HL-60 (cell line): Measurements from ENCODE around the gene OR5B2.

ENCODE experiments used
- DNase-seq, 2 experiments: peaks; one replicate each; pipeline ENCODE4 v3.0.0-alpha.2; 2010 to 2020; ENCODE audit warnings: low read depth in 1 of 2, low spot score in 1 of 2
- H3K27ac ChIP-seq: fragments of 250-450 bp; sonication (Bioruptor Pico); replicated peaks from 2 replicates; pipeline ENCODE4 v1.5.1; 2020; ENCODE audit warnings: mild to moderate bottlenecking, moderate library complexity
- H3K27me3 ChIP-seq: fragments of 250-450 bp; sonication (Bioruptor Pico); 2 replicates; pipeline ENCODE4 v1.5.1; 2021; ENCODE audit warnings: mild to moderate bottlenecking, moderate library complexity; ENCODE audit not compliant: insufficient read depth, poor library complexity, severe bottlenecking
- H3K4me3 ChIP-seq: replicated peaks from 2 replicates; pipeline ENCODE4 v1.5.1; 2011; ENCODE audit warnings: mild to moderate bottlenecking, control low read depth, low read length; ENCODE audit not compliant: insufficient read depth
- CTCF ChIP-seq: IDR thresholded peaks from one replicate; pipeline ENCODE4 v1.5.1; 2011; ENCODE audit warnings: low read length, control low read depth, inconsistent platforms; ENCODE audit not compliant: insufficient read depth
- GABPA ChIP-seq: IDR thresholded peaks from 2 replicates; pipeline ENCODE4 v1.6.1; 2012; ENCODE audit warnings: low read depth
- POLR2AphosphoS5 ChIP-seq: IDR thresholded peaks from 2 replicates; pipeline ENCODE4 v1.6.1; 2012; ENCODE audit warnings: low read depth
- SPI1 ChIP-seq: IDR thresholded peaks from 2 replicates; pipeline ENCODE4 v1.6.1; 2012; ENCODE audit warnings: low read depth, mild to moderate bottlenecking, borderline replicate concordance
- TF ChIP-seq, protein P1 (sequence below): IDR thresholded peaks from 2 replicates; pipeline ENCODE4 v1.6.1; 2012; ENCODE audit warnings: low read depth; ENCODE audit not compliant: insufficient replicate concordance

OR5B2 gene

GRCh38 chr11:58442136-58442535, 14.2 kb upstream of the OR5B2 start, which contains the start of gene OR5B12:
OR5B12 (minus strand) TSS chr11:58442236; CDS start chr11:58440151, 2,085 bp downstream.
- Histone ChIP-seq H3K27ac (no peak within 1 kb of the TSS), H3K27me3 (no peaks in the 10 kb centered on the region), H3K4me3 (no peak within 1 kb of the TSS)
- DNase-seq, result no peak
- TF ChIP-seq SPI1 (no peak), CTCF (no peak), POLR2AphosphoS5 (no peak), GABPA (no peak)
- TF ChIP-seq, protein P1, sequence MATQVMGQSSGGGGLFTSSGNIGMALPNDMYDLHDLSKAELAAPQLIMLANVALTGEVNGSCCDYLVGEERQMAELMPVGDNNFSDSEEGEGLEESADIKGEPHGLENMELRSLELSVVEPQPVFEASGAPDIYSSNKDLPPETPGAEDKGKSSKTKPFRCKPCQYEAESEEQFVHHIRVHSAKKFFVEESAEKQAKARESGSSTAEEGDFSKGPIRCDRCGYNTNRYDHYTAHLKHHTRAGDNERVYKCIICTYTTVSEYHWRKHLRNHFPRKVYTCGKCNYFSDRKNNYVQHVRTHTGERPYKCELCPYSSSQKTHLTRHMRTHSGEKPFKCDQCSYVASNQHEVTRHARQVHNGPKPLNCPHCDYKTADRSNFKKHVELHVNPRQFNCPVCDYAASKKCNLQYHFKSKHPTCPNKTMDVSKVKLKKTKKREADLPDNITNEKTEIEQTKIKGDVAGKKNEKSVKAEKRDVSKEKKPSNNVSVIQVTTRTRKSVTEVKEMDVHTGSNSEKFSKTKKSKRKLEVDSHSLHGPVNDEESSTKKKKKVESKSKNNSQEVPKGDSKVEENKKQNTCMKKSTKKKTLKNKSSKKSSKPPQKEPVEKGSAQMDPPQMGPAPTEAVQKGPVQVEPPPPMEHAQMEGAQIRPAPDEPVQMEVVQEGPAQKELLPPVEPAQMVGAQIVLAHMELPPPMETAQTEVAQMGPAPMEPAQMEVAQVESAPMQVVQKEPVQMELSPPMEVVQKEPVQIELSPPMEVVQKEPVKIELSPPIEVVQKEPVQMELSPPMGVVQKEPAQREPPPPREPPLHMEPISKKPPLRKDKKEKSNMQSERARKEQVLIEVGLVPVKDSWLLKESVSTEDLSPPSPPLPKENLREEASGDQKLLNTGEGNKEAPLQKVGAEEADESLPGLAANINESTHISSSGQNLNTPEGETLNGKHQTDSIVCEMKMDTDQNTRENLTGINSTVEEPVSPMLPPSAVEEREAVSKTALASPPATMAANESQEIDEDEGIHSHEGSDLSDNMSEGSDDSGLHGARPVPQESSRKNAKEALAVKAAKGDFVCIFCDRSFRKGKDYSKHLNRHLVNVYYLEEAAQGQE, result no peak

- TF ChIP-seq SPI1 (no peak), POLR2AphosphoS5 (no peak), CTCF (no peak), GABPA (no peak)
- TF ChIP-seq, protein P1, result no peak
- Histone ChIP-seq H3K27me3 (no peaks in the 10 kb centered on the region), H3K4me3 (no peak overlapping the region), H3K27ac (no peak overlapping the region)
- no peak for DNase-seq
Measured at GRCh38 chr11:58438486-58438885, 10.6 kb upstream of the OR5B2 start.

DNA sequence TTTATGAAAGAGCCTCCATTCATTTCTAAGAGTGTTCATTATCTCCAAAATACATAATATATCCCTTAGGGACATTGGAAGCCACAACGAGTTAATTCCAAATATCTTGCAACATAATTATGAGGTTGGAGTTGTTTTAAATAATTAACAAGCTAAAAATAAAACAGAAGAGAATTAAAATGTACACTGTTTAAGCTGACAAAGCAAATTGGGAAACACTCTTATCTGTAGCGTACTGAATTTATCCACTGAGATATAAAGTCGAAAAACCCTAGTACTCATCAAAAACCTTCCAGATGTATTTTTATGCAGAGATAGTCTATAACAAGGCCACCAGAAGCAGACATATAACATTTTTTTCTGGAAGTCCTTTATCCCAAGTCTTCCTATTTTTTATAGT, 6.3 kb upstream of the OR5B2 start:
- TF ChIP-seq CTCF, result no peak
- TF ChIP-seq POLR2AphosphoS5, result no peak
- no peak for TF ChIP-seq GABPA
- no peak for TF ChIP-seq SPI1
- TF ChIP-seq, protein P1, result no peak
- no peak for DNase-seq
- H3K4me3 ChIP-seq, result no peak overlapping the region

More for the DNA sequence above, 6.3 kb upstream of the OR5B2 start:
- no peaks in the 10 kb centered on the region for H3K27me3 ChIP-seq
- H3K27ac ChIP-seq, result no peak overlapping the region
